IMR-90 (cell line): ENCODE measurements around the gene ATP6V1G1. TPM values are rescaled to one million over a fixed set of nuclear protein-coding genes. Genes with fewer than 3 reads are reported as not detected.
A peak's percentile ranks its signal among the peaks of the same experiment; 100 is the strongest.

Experiments
- ATAC-seq: fragments of 200-7000 bp; cut with Tn5 transposase; 2 replicates; pipeline ENCODE4 v1.9.1; 2020; ENCODE audit warnings: low read depth, mild to moderate bottlenecking, moderate library complexity
- BruUV-seq: library from RNA; stranded (reverse); fragments of 400-500 nt; replicated peaks from 2 replicates; lab custom pipeline; 2021; lab: Mats Ljungman, UMichigan
- CTCF ChIA-PET: fragments of 300-600 bp; formaldehyde crosslinking; extraction: SDS; loops from one replicate; lab custom pipeline; 2021; ENCODE audit warnings: antibody characterized with exemption; lab: Yijun Ruan, JAX
- POLR2A ChIA-PET: fragments of 300-600 bp; sonication (Branson Sonifier 250); formaldehyde crosslinking; loops from one replicate; lab custom pipeline; 2022; ENCODE audit warnings: antibody characterized with exemption; ENCODE audit not compliant: unreplicated experiment; lab: Charles Lee
- DNase-seq: peaks from one replicate; pipeline ENCODE4 v3.0.0; 2013
- H2AFZ ChIP-seq: replicated peaks from 2 replicates; pipeline ENCODE3; 2013; ENCODE audit warnings: low read length, mild to moderate bottlenecking; ENCODE audit not compliant: poor library complexity
- H2AK5ac ChIP-seq: 2 replicates; pipeline ENCODE4 v1.6.1; 2013; ENCODE audit warnings: low read depth, low read length, inconsistent platforms
- H2AK9ac ChIP-seq: replicated peaks from 2 replicates; pipeline ENCODE3; 2013; ENCODE audit warnings: mild to moderate bottlenecking, low read depth, low read length, moderate library complexity; ENCODE audit not compliant: poor library complexity
- H2BK120ac ChIP-seq: 2 replicates; pipeline ENCODE4 v1.6.1; 2013; ENCODE audit warnings: low read depth, low read length, inconsistent platforms
- H2BK15ac ChIP-seq: 3 replicates; pipeline ENCODE4 v1.6.1; 2013; ENCODE audit warnings: low read depth, low read length, inconsistent platforms
- H2BK20ac ChIP-seq: 2 replicates; pipeline ENCODE4 v1.6.1; 2013; ENCODE audit warnings: low read depth, mild to moderate bottlenecking, inconsistent platforms, low read length, moderate library complexity
- H2BK5ac ChIP-seq: 2 replicates; pipeline ENCODE4 v1.6.1; 2013; ENCODE audit warnings: mild to moderate bottlenecking, low read depth, low read length, inconsistent platforms; ENCODE audit not compliant: poor library complexity, severe bottlenecking
- H3K14ac ChIP-seq: replicated peaks from 2 replicates; pipeline ENCODE4 v1.6.1; 2013; ENCODE audit warnings: low read depth, low read length, inconsistent platforms
- H3K18ac ChIP-seq: 2 replicates; pipeline ENCODE4 v1.6.1; 2013; ENCODE audit warnings: low read depth, low read length, control low read depth
- H3K23ac ChIP-seq: 2 replicates; pipeline ENCODE4 v1.6.1; 2013; ENCODE audit warnings: low read depth, low read length, inconsistent platforms
- H3K27ac ChIP-seq: 2 replicates; pipeline ENCODE4 v1.5.1; 2013; ENCODE audit warnings: mild to moderate bottlenecking, control low read depth, low read length; ENCODE audit not compliant: insufficient read depth
- H3K27me3 ChIP-seq: 2 replicates; pipeline ENCODE4 v1.6.1; 2013; ENCODE audit warnings: low read length; ENCODE audit not compliant: control insufficient read depth, insufficient read depth
- H3K36me3 ChIP-seq: 2 replicates; pipeline ENCODE4 v1.6.1; 2013; ENCODE audit warnings: low read length, mixed read lengths; ENCODE audit not compliant: control insufficient read depth, insufficient read depth
- H3K4ac ChIP-seq: 2 replicates; pipeline ENCODE4 v1.6.1; 2013; ENCODE audit warnings: low read depth, low read length, inconsistent platforms
- H3K4me1 ChIP-seq: 2 replicates; pipeline ENCODE4 v1.6.1; 2013; ENCODE audit warnings: low read length, mixed read lengths; ENCODE audit not compliant: control insufficient read depth, insufficient read depth
- H3K4me2 ChIP-seq: 2 replicates; pipeline ENCODE4 v1.6.1; 2013; ENCODE audit warnings: low read depth, mild to moderate bottlenecking, control low read depth, low read length, moderate library complexity
- H3K4me3 ChIP-seq: 2 replicates; pipeline ENCODE4 v1.5.1; 2013; ENCODE audit warnings: low read depth, mild to moderate bottlenecking, control low read depth, low read length, moderate library complexity; ENCODE audit not compliant: insufficient read depth
- H3K56ac ChIP-seq: 2 replicates; pipeline ENCODE4 v1.6.1; 2013; ENCODE audit warnings: low read length, inconsistent platforms; ENCODE audit not compliant: insufficient read depth; ENCODE audit errors: extremely low read depth
- H3K79me1 ChIP-seq, 2 experiments: 2 replicates each; pipeline ENCODE4 v1.6.1; 2013; ENCODE audit warnings: low read length in 2 of 2, inconsistent platforms in 1 of 2, low read depth in 1 of 2
- H3K9ac ChIP-seq: 2 replicates; pipeline ENCODE4 v1.6.1; 2013; ENCODE audit warnings: low read depth, low read length, control low read depth
- H3K9me1 ChIP-seq: 2 replicates; pipeline ENCODE4 v1.6.1; 2013; ENCODE audit warnings: low read length, inconsistent platforms; ENCODE audit not compliant: insufficient read depth
- H3K9me3 ChIP-seq: 2 replicates; pipeline ENCODE4 v1.6.1; 2013; ENCODE audit warnings: low read length; ENCODE audit not compliant: control insufficient read depth, insufficient read depth
- H4K20me1 ChIP-seq: 2 replicates; pipeline ENCODE4 v1.6.1; 2013; ENCODE audit warnings: low read length, inconsistent platforms; ENCODE audit not compliant: insufficient read depth
- H4K5ac ChIP-seq: 2 replicates; pipeline ENCODE4 v1.6.1; 2013; ENCODE audit warnings: mild to moderate bottlenecking, low read depth, low read length, control low read depth
- H4K8ac ChIP-seq, 2 experiments: 2 replicates each; pipeline ENCODE4 v1.6.1; 2013; ENCODE audit warnings: low read depth in 2 of 2, low read length in 2 of 2, control low read depth in 1 of 2, inconsistent platforms in 1 of 2
- H4K91ac ChIP-seq: 2 replicates; pipeline ENCODE4 v1.6.1; 2013; ENCODE audit warnings: low read depth, low read length, inconsistent platforms; ENCODE audit not compliant: insufficient read depth
- MAFK ChIP-seq: IDR thresholded peaks from 2 replicates; pipeline ENCODE4 v1.6.1; 2012; ENCODE audit warnings: low read depth, low read length, improper control_type of control experiment
- WGBS, 2 experiments: methylation state at CpG; one replicate each; pipeline versions ENCODE4 v1.1.5 to v1.1.7; 2013; ENCODE audit warnings: missing lambda C conversion rate in 2 of 2; ENCODE audit not compliant: insufficient read length in 1 of 2; ENCODE audit errors: extremely low coverage in 2 of 2; 5-methylcytosine and 5-hydroxymethylcytosine counted together
- dilution Hi-C: fragments of 300-500 bp; cut with HindIII; formaldehyde crosslinking; loops from one replicate; pipeline ENCODE4 v1.14.3; 2018; ENCODE audit warnings: low sequenced_read_pairs; ENCODE audit not compliant: unreplicated experiment
- in situ Hi-C: fragments of 300-500 bp; cut with MboI; formaldehyde crosslinking; loops from 3 replicates; pipeline ENCODE4 v1.14.3; 2019; ENCODE audit warnings: low sequenced_read_pairs, inconsistent platforms, mixed read lengths
- intact Hi-C: fragments of 100-400 bp; cut with micrococcal nuclease; formaldehyde crosslinking; loops from 2 replicates; pipeline ENCODE4 v1.10.0; 2022
- polyA plus RNA-seq, 3 experiments: library from polyadenylated mRNA; depleted of rRNA; stranded (reverse); fragments of >200 nt; gene quantifications; 2 replicates each; pipeline ENCODE4 v1.2.3, GENCODE V29; 2012; ENCODE audit warnings: low replicate concordance in 1 of 3
- total RNA-seq: library from RNA; depleted of rRNA; stranded (reverse); fragments of >200 nt; gene quantifications from 2 replicates; pipeline ENCODE4 v1.2.3, GENCODE V29; 2012
- TF ChIP-seq, protein P1 (sequence below): conservative IDR thresholded peaks from 2 replicates; pipeline ENCODE4 v1.5.1; 2012; ENCODE audit warnings: mild to moderate bottlenecking, low read depth, low read length, improper control_type of control experiment

Gene ATP6V1G1
- total and polyA plus RNA-seq, 2 of the 4 experiments (the other 2 are of a cell fraction): 52.0 to 70.9 TPM

DNA sequence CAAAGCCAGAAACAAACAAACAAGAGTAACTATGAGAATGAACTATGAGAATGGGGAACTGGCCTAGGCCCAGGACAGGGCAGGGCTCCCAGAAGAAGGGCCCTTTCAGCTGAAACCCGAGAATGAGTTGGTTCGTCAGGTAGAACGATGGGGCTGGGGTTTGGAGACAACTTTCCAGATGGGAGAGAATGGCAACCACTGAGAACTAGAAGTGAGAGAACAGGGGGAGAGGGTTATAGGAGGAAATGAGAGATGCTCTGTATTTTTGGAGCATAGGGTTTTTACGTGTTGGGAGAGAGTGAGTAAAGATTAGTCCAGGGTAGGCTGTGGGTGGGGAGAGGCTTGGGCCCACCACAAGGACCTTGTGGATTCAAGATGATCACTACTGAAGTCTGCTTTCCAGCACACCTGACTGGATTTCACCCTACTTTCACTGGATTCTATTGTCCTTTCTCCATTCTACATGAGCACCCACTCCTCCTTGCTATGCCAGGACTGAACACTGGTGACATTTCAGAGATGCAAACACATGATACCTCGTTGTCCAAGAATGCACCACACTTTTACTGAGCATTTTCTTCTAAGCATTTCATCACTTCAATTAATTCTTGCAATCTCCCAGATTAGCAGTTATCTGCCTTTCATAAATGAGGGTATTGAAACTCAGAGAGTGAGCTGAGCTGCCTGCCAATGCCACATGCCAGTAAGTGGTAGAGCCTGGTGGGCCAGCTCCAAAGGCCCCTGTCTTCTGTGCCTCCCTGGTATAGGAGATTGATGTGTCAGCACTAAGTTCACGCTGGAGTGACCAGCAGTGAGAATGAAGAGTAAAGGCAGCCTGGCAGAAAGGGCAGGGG lies 20.3 kb downstream of the ATP6V1G1 start:
- in situ Hi-C loops (no loop called here), dilution Hi-C loops (no loop called here), intact Hi-C loops (no loop called here)
- H3K27ac ChIP-seq: no peak overlapping the region
- no peak overlapping the region for H4K8ac ChIP-seq
- H3K9me3 ChIP-seq: no peaks in the 10 kb centered on the region
- H4K5ac ChIP-seq: no peak overlapping the region
- ChIA-PET CTCF (no interaction called here), POLR2A (interaction anchor here (0.6 kb wide), 1 partner anchor 32 kb away, joined by 3 read pairs; no protein-coding TSS in a partner anchor)
- H3K9me1 ChIP-seq: peaks cover 5% of the 10 kb centered on the region
- H3K14ac ChIP-seq: no peak overlapping the region
- no peak overlapping the region for H3K4me2 ChIP-seq
- no peaks in the 10 kb centered on the region; the same call in 1 of the 2 replicates for H4K20me1 ChIP-seq
- no peak overlapping the region for H3K4me3 ChIP-seq
- H2BK5ac ChIP-seq: no peak overlapping the region
- H3K79me1 ChIP-seq: peaks cover 9 to 20% of the 10 kb centered on the region in 2 experiments; a peak in 3 of 4 replicates
- no peak overlapping the region for H2AK9ac ChIP-seq
- DNase-seq (no peak), ATAC-seq (no peak)
- H3K4ac ChIP-seq: no peak overlapping the region; the same call in 1 of the 2 replicates
- H3K18ac ChIP-seq: no peak overlapping the region
- WGBS, 2 experiments: 93% methylated on average over 4 of the region's 6 CpGs; no CpG with 5 or more reads in 1 of the 2 experiments
- no peak overlapping the region for H3K23ac ChIP-seq
- H4K91ac ChIP-seq: no peak overlapping the region
- H3K27me3 ChIP-seq: no peaks in the 10 kb centered on the region
- no peak overlapping the region for H2BK120ac ChIP-seq
- peaks cover 10% of the 10 kb centered on the region for H3K4me1 ChIP-seq
- H2AK5ac ChIP-seq: no peak overlapping the region
- no peak overlapping the region for H3K56ac ChIP-seq
- BruUV-seq: no TSS peak
- H3K9ac ChIP-seq: no peak overlapping the region
- no peak overlapping the region for H2AFZ ChIP-seq
- TF ChIP-seq, protein P1, sequence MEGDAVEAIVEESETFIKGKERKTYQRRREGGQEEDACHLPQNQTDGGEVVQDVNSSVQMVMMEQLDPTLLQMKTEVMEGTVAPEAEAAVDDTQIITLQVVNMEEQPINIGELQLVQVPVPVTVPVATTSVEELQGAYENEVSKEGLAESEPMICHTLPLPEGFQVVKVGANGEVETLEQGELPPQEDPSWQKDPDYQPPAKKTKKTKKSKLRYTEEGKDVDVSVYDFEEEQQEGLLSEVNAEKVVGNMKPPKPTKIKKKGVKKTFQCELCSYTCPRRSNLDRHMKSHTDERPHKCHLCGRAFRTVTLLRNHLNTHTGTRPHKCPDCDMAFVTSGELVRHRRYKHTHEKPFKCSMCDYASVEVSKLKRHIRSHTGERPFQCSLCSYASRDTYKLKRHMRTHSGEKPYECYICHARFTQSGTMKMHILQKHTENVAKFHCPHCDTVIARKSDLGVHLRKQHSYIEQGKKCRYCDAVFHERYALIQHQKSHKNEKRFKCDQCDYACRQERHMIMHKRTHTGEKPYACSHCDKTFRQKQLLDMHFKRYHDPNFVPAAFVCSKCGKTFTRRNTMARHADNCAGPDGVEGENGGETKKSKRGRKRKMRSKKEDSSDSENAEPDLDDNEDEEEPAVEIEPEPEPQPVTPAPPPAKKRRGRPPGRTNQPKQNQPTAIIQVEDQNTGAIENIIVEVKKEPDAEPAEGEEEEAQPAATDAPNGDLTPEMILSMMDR: no peak
- TF ChIP-seq MAFK: peak; percentile 57; the same call in 1 of the 2 replicates
- H3K36me3 ChIP-seq: no peaks in the 10 kb centered on the region
- no peak overlapping the region for H2BK15ac ChIP-seq
- no peak overlapping the region for H2BK20ac ChIP-seq
